Erythroblast (primary cell): ENCODE measurements around the gene HOXB5.

Experiments used
- GATA1 ChIP-seq: IDR thresholded peaks from 2 replicates; pipeline ENCODE4 v1.6.1; 2011; ENCODE audit warnings: low read depth, mild to moderate bottlenecking, control low read depth, low read length, moderate library complexity
- POLR2A ChIP-seq: IDR thresholded peaks from 2 replicates; pipeline ENCODE4 v1.6.1; 2011; ENCODE audit warnings: mild to moderate bottlenecking, low read length

- TF ChIP-seq POLR2A (peak; percentile 56), GATA1 (no peak)
These were observed 51.9 kb downstream of the HOXB5 start for GRCh38 chr17:48541577-48542113.
